ENCODE data around the gene ZDHHC16. TPM values are rescaled to one million over a fixed set of nuclear protein-coding genes. Genes with fewer than 3 reads are reported as not detected.

ZDHHC16 gene
- total RNA-seq, 5 donors from 2014 or later (not counting 1 experiment from before 2014, with no cell fraction given), result 16.1 to 38.8 (median 36.2) TPM

- ATAC-seq (replicated peaks in 1 of 4) (no peak), DNase-seq (no peak)
- POLR2A ChIA-PET, result interaction anchor here in 1 of 2 donors (0.6 to 0.7 kb wide), 2 partner anchors 23 to 61 kb away, joined by 3 to 7 read pairs; no protein-coding TSS in a partner anchor
- Mint-ChIP-seq H3K27me3 (no peaks in the 10 kb centered on the region), H3K9me3 (no peaks in the 10 kb centered on the region), H3K27ac (peak overlapping the region in 1 of 2 donors; percentile 56), H3K36me3 (peaks cover 15% of the 10 kb centered on the region), H3K4me3 (peak overlapping the region; percentile 98 to 99 (median 98)), H3K4me1 (peaks cover 30 to 47% (median 47%) of the 10 kb centered on the region in 3 donors)
- H3K36me3 ChIP-seq (ENCODE audit: control insufficient read depth in 2 of 2, extremely low read depth in 1 of 2, insufficient read depth in 1 of 2, low read length in 1 of 2), result peaks cover 0 to 23% of the 10 kb centered on the region in 2 donors
- H3K4me3 ChIP-seq (ENCODE audit: control insufficient read depth in 1 of 2, extremely low read depth in 1 of 2, low read length in 1 of 2), result no peak overlapping the region
- CTCF ChIA-PET, result interaction anchor here in 1 of 2 donors (1.7 kb wide), 1 partner anchor 14 kb away, joined by 4 read pairs; no protein-coding TSS in a partner anchor
- no peaks in the 10 kb centered on the region for H3K27me3 ChIP-seq (replicated peaks in 1 of 2; ENCODE audit: control insufficient read depth in 2 of 2, extremely low read depth in 1 of 2, insufficient read depth in 2 of 2, low read length in 1 of 2)
- H3K9me3 ChIP-seq, result no peaks in the 10 kb centered on the region
- no CpG with 5 or more reads among the region's 1 CpG for WGBS (ENCODE audit: insufficient coverage)
- no peak overlapping the region for H3K27ac ChIP-seq (ENCODE audit: low read length)
- peaks cover 8 to 19% of the 10 kb centered on the region in 2 experiments for H3K4me1 ChIP-seq (ENCODE audit: control insufficient read depth in 1 of 2, extremely low read depth in 1 of 2, insufficient read depth in 2 of 2, low read length in 2 of 2)
Measured at GRCh38 chr10:97444212-97444611, 1.8 kb upstream of the ZDHHC16 start.

- no peaks in the 10 kb centered on the region for H3K9me3 Mint-ChIP-seq
- Histone ChIP-seq H3K4me3 (ENCODE audit: control insufficient read depth in 1 of 2, extremely low read depth in 1 of 2, low read length in 1 of 2) (peak overlapping the region; percentile 72 to 88), H3K4me1 (ENCODE audit: control insufficient read depth in 1 of 2, extremely low read depth in 1 of 2, insufficient read depth in 2 of 2, low read length in 2 of 2) (peaks cover 8 to 19% of the 10 kb centered on the region in 2 experiments), H3K9me3 (no peaks in the 10 kb centered on the region), H3K27ac (ENCODE audit: low read length) (peak overlapping the region; percentile 8), H3K36me3 (ENCODE audit: control insufficient read depth in 2 of 2, extremely low read depth in 1 of 2, insufficient read depth in 1 of 2, low read length in 1 of 2) (peaks cover 0 to 20% of the 10 kb centered on the region in 2 donors), H3K27me3 (replicated peaks in 1 of 2; ENCODE audit: control insufficient read depth in 2 of 2, extremely low read depth in 1 of 2, insufficient read depth in 2 of 2, low read length in 1 of 2) (no peaks in the 10 kb centered on the region)
- no peaks in the 10 kb centered on the region for H3K27me3 Mint-ChIP-seq
- H3K4me1 Mint-ChIP-seq, result peaks cover 33 to 50% (median 50%) of the 10 kb centered on the region in 3 donors
- POLR2A ChIA-PET, result interaction anchor here in 1 of 2 donors (0.8 to 1.0 kb wide), 2 partner anchors 9 to 44 kb away, joined by 3 to 4 read pairs; partner anchors contain the start of gene RRP12
- peak overlapping the region; percentile 91 to 94 for H3K27ac Mint-ChIP-seq
- CTCF ChIA-PET, result interaction anchor here (0.6 to 1.7 kb wide), 5 partner anchors 16 to 291 kb away, joined by 3 to 6 read pairs (median 4); partner anchors contain the start of gene ZFYVE27 (in 1 of the 2)
- DNase-seq (no peak), ATAC-seq (replicated peaks in 1 of 4) (no peak)
- peaks cover 11% of the 10 kb centered on the region for H3K36me3 Mint-ChIP-seq
- 0% methylated on average over 9 of the region's 13 CpGs for WGBS (ENCODE audit: insufficient coverage)
- peak overlapping the region; percentile 98 to 99 (median 98) for H3K4me3 Mint-ChIP-seq
Measured at GRCh38 chr10:97445357-97445721, 636 bp upstream of the ZDHHC16 start.

DNA sequence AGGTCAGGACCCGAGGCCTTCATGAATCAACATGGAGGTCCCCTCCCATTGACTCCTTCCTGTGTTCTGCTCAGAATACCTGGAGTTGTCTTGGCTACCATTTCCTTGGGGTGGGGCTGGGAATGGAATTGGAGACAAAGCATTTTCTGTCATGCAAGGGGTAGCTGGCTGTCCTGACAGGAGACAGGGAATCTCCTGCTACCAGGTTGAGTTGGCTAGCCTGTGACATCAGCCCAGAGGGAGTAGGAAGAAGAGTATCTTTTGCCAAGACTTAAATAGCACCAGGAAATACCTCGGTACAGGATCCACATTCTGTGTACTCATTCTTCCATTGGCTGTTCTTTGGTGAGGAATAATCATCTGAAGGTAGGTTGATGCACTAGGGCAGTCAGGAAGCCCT is 4.9 kb downstream of the ZDHHC16 start:
- Histone ChIP-seq H3K36me3 (ENCODE audit: control insufficient read depth in 2 of 2, extremely low read depth in 1 of 2, insufficient read depth in 1 of 2, low read length in 1 of 2) (peaks cover 5 to 30% of the 10 kb centered on the region in 2 donors), H3K27me3 (replicated peaks in 1 of 2; ENCODE audit: control insufficient read depth in 2 of 2, extremely low read depth in 1 of 2, insufficient read depth in 2 of 2, low read length in 1 of 2) (no peaks in the 10 kb centered on the region), H3K4me1 (ENCODE audit: control insufficient read depth in 1 of 2, extremely low read depth in 1 of 2, insufficient read depth in 2 of 2, low read length in 2 of 2) (peaks cover 0 to 18% of the 10 kb centered on the region in 2 experiments), H3K4me3 (ENCODE audit: control insufficient read depth in 1 of 2, extremely low read depth in 1 of 2, low read length in 1 of 2) (no peak overlapping the region), H3K27ac (ENCODE audit: low read length) (no peak overlapping the region), H3K9me3 (no peaks in the 10 kb centered on the region)
- WGBS (ENCODE audit: insufficient coverage), result no CpG with 5 or more reads among the region's 2 CpGs
- ChIA-PET POLR2A (interaction anchor here in 1 of 2 donors (0.6 kb wide), 1 partner anchor 41 kb away, joined by 3 read pairs; no protein-coding TSS in a partner anchor), CTCF (interaction anchor here in 1 of 2 donors (0.7 kb wide), 1 partner anchor 12 kb away, joined by 3 read pairs; no protein-coding TSS in a partner anchor)
- H3K27me3 Mint-ChIP-seq, result no peaks in the 10 kb centered on the region
- no peak overlapping the region for H3K4me3 Mint-ChIP-seq
- H3K9me3 Mint-ChIP-seq, result no peaks in the 10 kb centered on the region
- ATAC-seq (replicated peaks in 1 of 4) (no peak), DNase-seq (no peak)
- peak overlapping the region; percentile 46 to 54 for H3K27ac Mint-ChIP-seq
- peaks cover 20% of the 10 kb centered on the region for H3K36me3 Mint-ChIP-seq
- peaks cover 26 to 68% (median 67%) of the 10 kb centered on the region in 3 donors for H3K4me1 Mint-ChIP-seq

DNA sequence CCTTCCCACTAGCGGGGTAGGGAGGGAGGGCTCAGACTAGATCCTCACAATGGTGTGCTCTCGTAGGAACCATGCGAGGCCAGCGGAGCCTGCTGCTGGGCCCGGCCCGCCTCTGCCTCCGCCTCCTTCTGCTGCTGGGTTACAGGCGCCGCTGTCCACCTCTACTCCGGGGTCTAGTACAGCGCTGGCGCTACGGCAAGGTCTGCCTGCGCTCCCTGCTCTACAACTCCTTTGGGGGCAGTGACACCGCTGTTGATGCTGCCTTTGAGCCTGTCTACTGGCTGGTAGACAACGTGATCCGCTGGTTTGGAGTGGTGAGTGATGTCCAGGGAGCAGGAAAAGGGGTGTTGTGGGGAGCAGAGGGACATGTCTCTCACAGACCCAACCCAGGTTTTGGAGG is 5.6 kb downstream of the ZDHHC16 start:
- Mint-ChIP-seq H3K27ac (no peak overlapping the region), H3K36me3 (peaks cover 22% of the 10 kb centered on the region), H3K27me3 (no peaks in the 10 kb centered on the region), H3K9me3 (no peaks in the 10 kb centered on the region), H3K4me1 (peaks cover 25 to 61% (median 60%) of the 10 kb centered on the region in 3 donors), H3K4me3 (no peak overlapping the region)
- Histone ChIP-seq H3K4me3 (ENCODE audit: control insufficient read depth in 1 of 2, extremely low read depth in 1 of 2, low read length in 1 of 2) (no peak overlapping the region), H3K36me3 (ENCODE audit: control insufficient read depth in 2 of 2, extremely low read depth in 1 of 2, insufficient read depth in 1 of 2, low read length in 1 of 2) (peaks cover 5 to 37% of the 10 kb centered on the region in 2 donors), H3K27ac (ENCODE audit: low read length) (no peak overlapping the region), H3K9me3 (no peaks in the 10 kb centered on the region), H3K4me1 (ENCODE audit: control insufficient read depth in 1 of 2, extremely low read depth in 1 of 2, insufficient read depth in 2 of 2, low read length in 2 of 2) (peaks cover 0 to 14% of the 10 kb centered on the region in 2 experiments), H3K27me3 (replicated peaks in 1 of 2; ENCODE audit: control insufficient read depth in 2 of 2, extremely low read depth in 1 of 2, insufficient read depth in 2 of 2, low read length in 1 of 2) (no peaks in the 10 kb centered on the region)
- WGBS (ENCODE audit: insufficient coverage), result 95% methylated on average over 12 of the region's 17 CpGs
- CTCF ChIA-PET, result no interaction called here
- DNase-seq (no peak), ATAC-seq (replicated peaks in 1 of 4) (no peak)
- POLR2A ChIA-PET, result interaction anchor here in 1 of 2 donors (0.5 kb wide), 1 partner anchor 12 kb away, joined by 3 read pairs; no protein-coding TSS in a partner anchor

GRCh38 chr10:97452352-97452751 is 6.4 kb downstream of the ZDHHC16 start:
- ATAC-seq (replicated peaks in 1 of 4), result no peak
- Histone ChIP-seq H3K27ac (ENCODE audit: low read length) (no peak overlapping the region), H3K27me3 (replicated peaks in 1 of 2; ENCODE audit: control insufficient read depth in 2 of 2, extremely low read depth in 1 of 2, insufficient read depth in 2 of 2, low read length in 1 of 2) (no peaks in the 10 kb centered on the region), H3K4me3 (ENCODE audit: control insufficient read depth in 1 of 2, extremely low read depth in 1 of 2, low read length in 1 of 2) (no peak overlapping the region), H3K9me3 (no peaks in the 10 kb centered on the region), H3K4me1 (ENCODE audit: control insufficient read depth in 1 of 2, extremely low read depth in 1 of 2, insufficient read depth in 2 of 2, low read length in 2 of 2) (peaks cover 0 to 7% of the 10 kb centered on the region in 2 experiments), H3K36me3 (ENCODE audit: control insufficient read depth in 2 of 2, extremely low read depth in 1 of 2, insufficient read depth in 1 of 2, low read length in 1 of 2) (peaks cover 5 to 45% of the 10 kb centered on the region in 2 donors)
- Mint-ChIP-seq H3K27me3 (no peaks in the 10 kb centered on the region), H3K4me3 (no peak overlapping the region), H3K9me3 (no peaks in the 10 kb centered on the region), H3K36me3 (peaks cover 25% of the 10 kb centered on the region), H3K4me1 (peaks cover 25 to 54% (median 52%) of the 10 kb centered on the region in 3 donors), H3K27ac (peak overlapping the region; percentile 27 to 80)
- POLR2A ChIA-PET, result no interaction called here
- no peak for DNase-seq
- 93% methylated on average over 4 of the region's 6 CpGs for WGBS (ENCODE audit: insufficient coverage)
- CTCF ChIA-PET, result interaction anchor here in 1 of 2 donors (0.7 kb wide), 1 partner anchor 12 kb away, joined by 3 read pairs; no protein-coding TSS in a partner anchor

- H3K4me3 Mint-ChIP-seq, result peak overlapping the region in 2 of 3 donors; percentile 17 to 60
- CTCF ChIA-PET, result interaction anchor here in 1 of 2 donors (0.9 kb wide), 1 partner anchor 98 kb away, joined by 3 read pairs; no protein-coding TSS in a partner anchor
Measured at GRCh38 chr10:97454330-97455036, 8.5 kb downstream of the ZDHHC16 start.

More at GRCh38 chr10:97454330-97455036, 8.5 kb downstream of the ZDHHC16 start:
- peak in 3 of 4 experiments; percentile 70 to 78 (median 77) for ATAC-seq (replicated peaks in 1 of 4)
- Histone ChIP-seq H3K4me1 (ENCODE audit: control insufficient read depth in 1 of 2, extremely low read depth in 1 of 2, insufficient read depth in 2 of 2, low read length in 2 of 2) (peaks cover 0 to 5% of the 10 kb centered on the region in 2 experiments), H3K36me3 (ENCODE audit: control insufficient read depth in 2 of 2, extremely low read depth in 1 of 2, insufficient read depth in 1 of 2, low read length in 1 of 2) (peaks cover 5 to 63% of the 10 kb centered on the region in 2 donors), H3K9me3 (no peaks in the 10 kb centered on the region), H3K27ac (ENCODE audit: low read length) (peak overlapping the region; percentile 27), H3K4me3 (ENCODE audit: control insufficient read depth in 1 of 2, extremely low read depth in 1 of 2, low read length in 1 of 2) (no peak overlapping the region), H3K27me3 (replicated peaks in 1 of 2; ENCODE audit: control insufficient read depth in 2 of 2, extremely low read depth in 1 of 2, insufficient read depth in 2 of 2, low read length in 1 of 2) (no peaks in the 10 kb centered on the region)
- peaks cover 41% of the 10 kb centered on the region for H3K36me3 Mint-ChIP-seq
- H3K27me3 Mint-ChIP-seq, result no peaks in the 10 kb centered on the region
- H3K27ac Mint-ChIP-seq, result peak overlapping the region; percentile 98
- peaks cover 15 to 40% (median 39%) of the 10 kb centered on the region in 3 donors for H3K4me1 Mint-ChIP-seq
- WGBS (ENCODE audit: insufficient coverage), result 20% methylated on average over 1 of the region's 3 CpGs
- H3K9me3 Mint-ChIP-seq, result no peaks in the 10 kb centered on the region
- POLR2A ChIA-PET, result no interaction called here
- peak in 2 of 35 experiments; percentile 18 to 29 for DNase-seq

All from T-cell (primary cell).